GM19099 (cell line): Measurements from ENCODE around the gene PCYT2.

Experiments used
- POLR2A ChIP-seq: IDR thresholded peaks from 3 replicates; pipeline ENCODE4 v1.6.1; 2011; ENCODE audit warnings: low read depth; ENCODE audit not compliant: insufficient read length; ENCODE audit errors: extremely low read depth

The PCYT2 gene

GRCh38 chr17:81889602-81890001, 21.6 kb downstream of the PCYT2 start:
- no peak for TF ChIP-seq POLR2A

- no peak for TF ChIP-seq POLR2A
Measured at GRCh38 chr17:81888988-81889595, 22.1 kb downstream of the PCYT2 start.

- no peak for TF ChIP-seq POLR2A
Measured at GRCh38 chr17:81888105-81888987, 22.9 kb downstream of the PCYT2 start.

- no peak for TF ChIP-seq POLR2A
Measured at GRCh38 chr17:81885869-81886548, 25.2 kb downstream of the PCYT2 start.

GRCh38 chr17:81885454-81885853, 25.7 kb downstream of the PCYT2 start:
- TF ChIP-seq POLR2A: no peak

GRCh38 chr17:81884968-81885367, 26.2 kb downstream of the PCYT2 start:
- no peak for TF ChIP-seq POLR2A

- no peak for TF ChIP-seq POLR2A
Measured at GRCh38 chr17:81884520-81884919, 26.7 kb downstream of the PCYT2 start.

GRCh38 chr17:81879121-81879520, 32.1 kb downstream of the PCYT2 start:
- TF ChIP-seq POLR2A: no peak

- TF ChIP-seq POLR2A: no peak
Measured at GRCh38 chr17:81878294-81878693, 32.9 kb downstream of the PCYT2 start.

- no peak for TF ChIP-seq POLR2A
Measured at GRCh38 chr17:81877569-81877968, 33.6 kb downstream of the PCYT2 start.

GRCh38 chr17:81871387-81872230, 39.6 kb downstream of the PCYT2 start:
- TF ChIP-seq POLR2A: peak; percentile 94

- no peak for TF ChIP-seq POLR2A
Measured at GRCh38 chr17:81870981-81871386, 40.2 kb downstream of the PCYT2 start, which contains the start of gene ARHGDIA. Gene ARHGDIA, minus strand, starts transcription at chr17:81871337. Its CDS starts 1,407 bp downstream, at chr17:81869930.

- TF ChIP-seq POLR2A: no peak
Measured at GRCh38 chr17:81870131-81870980, 40.8 kb downstream of the PCYT2 start.

- TF ChIP-seq POLR2A: no peak
Measured at GRCh38 chr17:81869221-81870130, 41.7 kb downstream of the PCYT2 start.
